Neural progenitor cell (in vitro differentiated cells): ENCODE measurements around the gene KLHDC9.

ENCODE experiments used
- CTCF ChIP-seq: fragments of 200-600 bp; sonication (generic); IDR thresholded peaks from 2 replicates; pipeline ENCODE4 v1.5.1; 2017; ENCODE audit warnings: antibody characterized with exemption, mild to moderate bottlenecking
- EZH2 ChIP-seq: fragments of 200-600 bp; sonication (generic); IDR thresholded peaks from 2 replicates; pipeline ENCODE4 v1.6.1; 2017; ENCODE audit warnings: antibody characterized with exemption, mild to moderate bottlenecking, moderate library complexity

GRCh38 chr1:161128591-161129420 is 30.6 kb downstream of the KLHDC9 start:
- TF ChIP-seq CTCF = no peak
- TF ChIP-seq EZH2 = no peak
